Nephron (organoid): ENCODE results near the gene RAP1GAP.

Experiments used
- H3K27ac Mint-ChIP-seq, 3 experiments: 2 replicates each; pipeline ENCODE4 v1.8.0; 2020; ENCODE audit warnings: mixed read lengths in 3 of 3, mild to moderate bottlenecking in 2 of 3, moderate library complexity in 1 of 3
- H3K27me3 Mint-ChIP-seq: 2 replicates; pipeline ENCODE4 v1.8.0; 2021; ENCODE audit warnings: low read depth, mild to moderate bottlenecking, moderate library complexity, mixed read lengths
- H3K36me3 Mint-ChIP-seq: 2 replicates; pipeline ENCODE4 v1.8.0; 2020; ENCODE audit warnings: low read depth, mixed read lengths
- H3K4me1 Mint-ChIP-seq: 2 replicates; pipeline ENCODE4 v1.8.0; 2020; ENCODE audit warnings: mixed read lengths
- H3K4me3 Mint-ChIP-seq, 3 experiments: 2 replicates each; pipeline ENCODE4 v1.8.0; 2020; ENCODE audit warnings: mild to moderate bottlenecking in 3 of 3, mixed read lengths in 3 of 3, moderate library complexity in 2 of 3
- H3K9me3 Mint-ChIP-seq: 2 replicates; pipeline ENCODE4 v1.8.0; 2020; ENCODE audit warnings: mixed read lengths
- CTCF ChIP-seq, 3 experiments: fragments of 200-600 bp; sonication (generic); IDR thresholded peaks; one replicate each; pipeline ENCODE4 v1.5.0; 2021; ENCODE audit warnings: antibody characterized with exemption in 3 of 3; ENCODE audit not compliant: unreplicated experiment in 3 of 3

Gene RAP1GAP

GRCh38 chr1:21669258-21670058 lies at the start of gene RAP1GAP:
RAP1GAP (minus strand) TSS chr1:21669357; CDS start chr1:21620032, 49,325 bp downstream.
- no peak for TF ChIP-seq CTCF (IDR thresholded peaks at IDR 0.05; ENCODE audit: unreplicated experiment in 3 of 3)
- Mint-ChIP-seq H3K36me3 (no peaks in the 10 kb centered on the region), H3K4me3 (peak within 1 kb of the TSS; percentile 40 to 58 (median 56)), H3K4me1 (peaks cover 37% of the 10 kb centered on the region), H3K27ac (no peak within 1 kb of the TSS), H3K9me3 (no peaks in the 10 kb centered on the region), H3K27me3 (peaks cover 42% of the 10 kb centered on the region)

- H3K27me3 Mint-ChIP-seq: no peaks in the 10 kb centered on the region
- peaks cover 56% of the 10 kb centered on the region for H3K36me3 Mint-ChIP-seq
- H3K9me3 Mint-ChIP-seq: no peaks in the 10 kb centered on the region
- peaks cover 1% of the 10 kb centered on the region for H3K4me1 Mint-ChIP-seq
- no peak overlapping the region for H3K4me3 Mint-ChIP-seq
- H3K27ac Mint-ChIP-seq: no peak overlapping the region
- TF ChIP-seq CTCF (IDR thresholded peaks at IDR 0.05; ENCODE audit: unreplicated experiment in 3 of 3): no peak
Observed at GRCh38 chr1:21716169-21716568, 47.0 kb upstream of the RAP1GAP start.

GRCh38 chr1:21707891-21708290 lies 38.7 kb upstream of the RAP1GAP start:
- no peak for TF ChIP-seq CTCF (IDR thresholded peaks at IDR 0.05; ENCODE audit: unreplicated experiment in 3 of 3)
- H3K27me3 Mint-ChIP-seq: no peaks in the 10 kb centered on the region
- no peak overlapping the region for H3K27ac Mint-ChIP-seq
- peaks cover 55% of the 10 kb centered on the region for H3K36me3 Mint-ChIP-seq
- no peaks in the 10 kb centered on the region for H3K4me1 Mint-ChIP-seq
- H3K4me3 Mint-ChIP-seq: no peak overlapping the region
- no peaks in the 10 kb centered on the region for H3K9me3 Mint-ChIP-seq

GRCh38 chr1:21707086-21707840 lies 38.1 kb upstream of the RAP1GAP start:
- TF ChIP-seq CTCF (IDR thresholded peaks at IDR 0.05; ENCODE audit: unreplicated experiment in 3 of 3): no peak
- Mint-ChIP-seq H3K4me3 (no peak overlapping the region), H3K27ac (no peak overlapping the region)

GRCh38 chr1:21706151-21706835 lies 37.1 kb upstream of the RAP1GAP start:
- TF ChIP-seq CTCF (IDR thresholded peaks at IDR 0.05; ENCODE audit: unreplicated experiment in 3 of 3): no peak
- no peak overlapping the region for H3K4me3 Mint-ChIP-seq
- H3K9me3 Mint-ChIP-seq: no peaks in the 10 kb centered on the region
- peaks cover 63% of the 10 kb centered on the region for H3K36me3 Mint-ChIP-seq
- no peaks in the 10 kb centered on the region for H3K27me3 Mint-ChIP-seq
- no peaks in the 10 kb centered on the region for H3K4me1 Mint-ChIP-seq
- H3K27ac Mint-ChIP-seq: no peak overlapping the region

More at GRCh38 chr1:21707086-21707840, 38.1 kb upstream of the RAP1GAP start:
- peaks cover 58% of the 10 kb centered on the region for H3K36me3 Mint-ChIP-seq
- H3K4me1 Mint-ChIP-seq: no peaks in the 10 kb centered on the region
- H3K9me3 Mint-ChIP-seq: no peaks in the 10 kb centered on the region
- H3K27me3 Mint-ChIP-seq: no peaks in the 10 kb centered on the region
